Adrenal gland (tissue), 5 donors: ENCODE measurements around the gene ITPKB.

Source experiments
- CTCF ChIP-seq, 6 experiments: fragments of 450-650 bp in 4 of 6; fragments of 200-600 bp in 2 of 6; sonication (generic) in 1 of 6; IDR thresholded peaks; 1 replicate in 5 of 6; 2 replicates in 1 of 6; pipeline versions ENCODE4 v1.5.1 to v1.8.0; 2016 to 2021; ENCODE audit warnings: antibody characterized with exemption in 6 of 6, mild to moderate bottlenecking in 2 of 6, moderate library complexity in 1 of 6
- POLR2A ChIP-seq, 2 donors: fragments of 450-650 bp; IDR thresholded peaks; one replicate each; pipeline ENCODE4 v1.6.1; 2017; ENCODE audit warnings: antibody characterized with exemption in 2 of 2, mild to moderate bottlenecking in 2 of 2, moderate library complexity in 1 of 2
- donor health status: DM: no; HTN: no; CAD: no.

- TF ChIP-seq POLR2A (IDR thresholded peaks at IDR 0.05) (no peak), CTCF (IDR thresholded peaks at IDR 0.05) (no peak)
Measured at GRCh38 chr1:226666692-226667091, 72.4 kb downstream of the ITPKB start.
